SK-N-SH (cell line): ENCODE results near the gene IGDCC3.

Source experiments
- EP300 ChIP-seq, 2 experiments: IDR thresholded peaks; 2 replicates each; pipeline versions ENCODE4 v1.4.0 to v1.6.1; 2012; ENCODE audit warnings: borderline replicate concordance in 1 of 2, low read depth in 1 of 2, low read length in 1 of 2
- EZH2phosphoT487 ChIP-seq: fragments of 200-600 bp; sonication (generic); IDR thresholded peaks from 2 replicates; pipeline ENCODE4 v1.6.1; 2017; ENCODE audit warnings: low read depth, mixed run types, mild to moderate bottlenecking, antibody characterized with exemption, moderate library complexity, borderline replicate concordance
- GABPA ChIP-seq: IDR thresholded peaks from 2 replicates; pipeline ENCODE4 v1.4.0; 2012; ENCODE audit warnings: low read depth, mild to moderate bottlenecking
- POLR2AphosphoS5 ChIP-seq: IDR thresholded peaks from 2 replicates; pipeline ENCODE4 v1.6.1; 2012; ENCODE audit warnings: low read depth, low read length
- RFX5 ChIP-seq: IDR thresholded peaks from 2 replicates; pipeline ENCODE4 v1.6.1; 2012; ENCODE audit warnings: mild to moderate bottlenecking, improper control_type of control experiment, low read length
- SMC3 ChIP-seq: IDR thresholded peaks from 2 replicates; pipeline ENCODE4 v1.6.1; 2012; ENCODE audit warnings: low read depth, low read length, improper control_type of control experiment
- TAF1 ChIP-seq: IDR thresholded peaks from 2 replicates; pipeline ENCODE4 v1.6.1; 2012; ENCODE audit warnings: low read depth, mild to moderate bottlenecking, low read length, moderate library complexity, borderline replicate concordance
- YY1 ChIP-seq: IDR thresholded peaks from 2 replicates; pipeline ENCODE4 v1.4.0; 2012; ENCODE audit warnings: low read depth, mild to moderate bottlenecking
- TF ChIP-seq, protein P1 (sequence below): fragments of 150-350 bp; IDR thresholded peaks from 2 replicates; pipeline ENCODE4 v1.6.1; 2016; ENCODE audit warnings: mild to moderate bottlenecking, low read depth, low read length
- TF ChIP-seq, protein P2 (sequence below): IDR thresholded peaks from 2 replicates; pipeline ENCODE4; 2012
- TF ChIP-seq, protein P3 (sequence below): fragments of 200-600 bp; sonication (generic); IDR thresholded peaks from 2 replicates; pipeline ENCODE4 v1.6.1; 2017; ENCODE audit warnings: antibody characterized with exemption, mild to moderate bottlenecking, moderate library complexity
- TF ChIP-seq, protein P4 (sequence below): IDR thresholded peaks from 2 replicates; pipeline ENCODE4 v1.6.1; 2012; ENCODE audit warnings: mild to moderate bottlenecking, low read depth, low read length, moderate library complexity
- TF ChIP-seq, protein P5 (sequence below): IDR thresholded peaks from 2 replicates; pipeline ENCODE4 v1.4.0; 2012; ENCODE audit warnings: low read depth, borderline replicate concordance
- TF ChIP-seq, protein P6 (sequence below): fragments of 150-350 bp; IDR thresholded peaks from 2 replicates; pipeline ENCODE4 v1.6.1; 2017; ENCODE audit warnings: antibody characterized with exemption, low read length, low read depth, borderline replicate concordance

DNA sequence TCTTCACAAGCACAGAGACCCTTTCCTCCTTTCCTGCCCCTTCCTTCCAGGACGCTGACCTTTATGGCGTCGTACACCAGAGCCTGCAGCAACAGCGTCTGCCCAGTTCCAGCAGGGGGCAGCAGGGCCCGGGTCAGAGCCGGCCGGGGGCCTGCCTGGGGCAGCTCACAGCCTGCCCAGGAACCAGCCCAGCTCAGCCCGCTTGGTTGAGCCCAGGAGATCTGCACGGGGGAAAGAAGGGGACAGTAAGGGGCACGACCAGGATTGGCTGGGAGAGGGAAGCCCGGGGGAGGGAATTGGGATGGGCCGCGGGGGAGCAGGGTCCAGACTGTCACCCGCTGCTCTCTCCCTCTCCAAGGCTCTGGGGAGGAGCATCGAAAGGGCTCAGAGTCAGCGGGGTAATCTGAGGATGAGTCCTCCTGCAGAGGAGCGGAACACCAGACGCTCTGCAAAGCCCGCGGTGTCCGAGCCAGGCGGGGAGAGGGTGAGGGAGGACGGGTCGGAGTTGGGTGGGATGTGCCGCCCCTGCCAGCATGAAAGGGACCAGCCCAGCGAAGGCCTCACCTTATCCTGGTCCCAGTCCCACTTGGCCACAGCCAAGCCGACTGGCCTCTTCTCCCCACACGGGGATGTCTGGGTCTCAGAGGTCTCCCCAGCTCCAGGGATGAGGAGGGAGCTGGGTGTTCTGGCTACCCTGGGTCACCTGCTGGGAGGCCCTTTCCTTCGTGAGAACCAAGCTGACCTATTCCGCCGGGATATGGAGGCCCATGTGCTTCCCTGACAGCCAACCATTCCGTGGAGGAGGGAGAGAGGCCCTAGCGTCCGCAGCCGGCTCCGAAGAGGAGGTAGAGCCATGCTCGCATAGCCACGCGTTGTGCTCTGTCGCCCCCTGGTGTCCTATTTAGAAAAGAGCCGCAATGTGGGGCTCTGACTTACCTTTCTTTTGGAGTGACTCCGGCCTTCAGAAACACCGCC lies 7.4 kb upstream of the IGDCC3 start:
- TF ChIP-seq, protein P1, sequence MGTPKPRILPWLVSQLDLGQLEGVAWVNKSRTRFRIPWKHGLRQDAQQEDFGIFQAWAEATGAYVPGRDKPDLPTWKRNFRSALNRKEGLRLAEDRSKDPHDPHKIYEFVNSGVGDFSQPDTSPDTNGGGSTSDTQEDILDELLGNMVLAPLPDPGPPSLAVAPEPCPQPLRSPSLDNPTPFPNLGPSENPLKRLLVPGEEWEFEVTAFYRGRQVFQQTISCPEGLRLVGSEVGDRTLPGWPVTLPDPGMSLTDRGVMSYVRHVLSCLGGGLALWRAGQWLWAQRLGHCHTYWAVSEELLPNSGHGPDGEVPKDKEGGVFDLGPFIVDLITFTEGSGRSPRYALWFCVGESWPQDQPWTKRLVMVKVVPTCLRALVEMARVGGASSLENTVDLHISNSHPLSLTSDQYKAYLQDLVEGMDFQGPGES = no peak
- TF ChIP-seq POLR2AphosphoS5 (no peak), SMC3 (peak; percentile 100), RFX5 (no peak), TAF1 (no peak), EP300 (IDR thresholded peaks at IDR 0.05; ENCODE audit: borderline replicate concordance in 1 of 2, low read depth in 1 of 2, low read length in 1 of 2) (no peak), EZH2phosphoT487 (no peak), YY1 (no peak), GABPA (no peak)
- TF ChIP-seq, protein P2, sequence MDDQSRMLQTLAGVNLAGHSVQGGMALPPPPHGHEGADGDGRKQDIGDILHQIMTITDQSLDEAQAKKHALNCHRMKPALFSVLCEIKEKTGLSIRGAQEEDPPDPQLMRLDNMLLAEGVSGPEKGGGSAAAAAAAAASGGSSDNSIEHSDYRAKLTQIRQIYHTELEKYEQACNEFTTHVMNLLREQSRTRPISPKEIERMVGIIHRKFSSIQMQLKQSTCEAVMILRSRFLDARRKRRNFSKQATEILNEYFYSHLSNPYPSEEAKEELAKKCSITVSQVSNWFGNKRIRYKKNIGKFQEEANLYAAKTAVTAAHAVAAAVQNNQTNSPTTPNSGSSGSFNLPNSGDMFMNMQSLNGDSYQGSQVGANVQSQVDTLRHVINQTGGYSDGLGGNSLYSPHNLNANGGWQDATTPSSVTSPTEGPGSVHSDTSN = no peak
- TF ChIP-seq, protein P3, sequence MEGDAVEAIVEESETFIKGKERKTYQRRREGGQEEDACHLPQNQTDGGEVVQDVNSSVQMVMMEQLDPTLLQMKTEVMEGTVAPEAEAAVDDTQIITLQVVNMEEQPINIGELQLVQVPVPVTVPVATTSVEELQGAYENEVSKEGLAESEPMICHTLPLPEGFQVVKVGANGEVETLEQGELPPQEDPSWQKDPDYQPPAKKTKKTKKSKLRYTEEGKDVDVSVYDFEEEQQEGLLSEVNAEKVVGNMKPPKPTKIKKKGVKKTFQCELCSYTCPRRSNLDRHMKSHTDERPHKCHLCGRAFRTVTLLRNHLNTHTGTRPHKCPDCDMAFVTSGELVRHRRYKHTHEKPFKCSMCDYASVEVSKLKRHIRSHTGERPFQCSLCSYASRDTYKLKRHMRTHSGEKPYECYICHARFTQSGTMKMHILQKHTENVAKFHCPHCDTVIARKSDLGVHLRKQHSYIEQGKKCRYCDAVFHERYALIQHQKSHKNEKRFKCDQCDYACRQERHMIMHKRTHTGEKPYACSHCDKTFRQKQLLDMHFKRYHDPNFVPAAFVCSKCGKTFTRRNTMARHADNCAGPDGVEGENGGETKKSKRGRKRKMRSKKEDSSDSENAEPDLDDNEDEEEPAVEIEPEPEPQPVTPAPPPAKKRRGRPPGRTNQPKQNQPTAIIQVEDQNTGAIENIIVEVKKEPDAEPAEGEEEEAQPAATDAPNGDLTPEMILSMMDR = peak; percentile 83
- TF ChIP-seq, protein P4, sequence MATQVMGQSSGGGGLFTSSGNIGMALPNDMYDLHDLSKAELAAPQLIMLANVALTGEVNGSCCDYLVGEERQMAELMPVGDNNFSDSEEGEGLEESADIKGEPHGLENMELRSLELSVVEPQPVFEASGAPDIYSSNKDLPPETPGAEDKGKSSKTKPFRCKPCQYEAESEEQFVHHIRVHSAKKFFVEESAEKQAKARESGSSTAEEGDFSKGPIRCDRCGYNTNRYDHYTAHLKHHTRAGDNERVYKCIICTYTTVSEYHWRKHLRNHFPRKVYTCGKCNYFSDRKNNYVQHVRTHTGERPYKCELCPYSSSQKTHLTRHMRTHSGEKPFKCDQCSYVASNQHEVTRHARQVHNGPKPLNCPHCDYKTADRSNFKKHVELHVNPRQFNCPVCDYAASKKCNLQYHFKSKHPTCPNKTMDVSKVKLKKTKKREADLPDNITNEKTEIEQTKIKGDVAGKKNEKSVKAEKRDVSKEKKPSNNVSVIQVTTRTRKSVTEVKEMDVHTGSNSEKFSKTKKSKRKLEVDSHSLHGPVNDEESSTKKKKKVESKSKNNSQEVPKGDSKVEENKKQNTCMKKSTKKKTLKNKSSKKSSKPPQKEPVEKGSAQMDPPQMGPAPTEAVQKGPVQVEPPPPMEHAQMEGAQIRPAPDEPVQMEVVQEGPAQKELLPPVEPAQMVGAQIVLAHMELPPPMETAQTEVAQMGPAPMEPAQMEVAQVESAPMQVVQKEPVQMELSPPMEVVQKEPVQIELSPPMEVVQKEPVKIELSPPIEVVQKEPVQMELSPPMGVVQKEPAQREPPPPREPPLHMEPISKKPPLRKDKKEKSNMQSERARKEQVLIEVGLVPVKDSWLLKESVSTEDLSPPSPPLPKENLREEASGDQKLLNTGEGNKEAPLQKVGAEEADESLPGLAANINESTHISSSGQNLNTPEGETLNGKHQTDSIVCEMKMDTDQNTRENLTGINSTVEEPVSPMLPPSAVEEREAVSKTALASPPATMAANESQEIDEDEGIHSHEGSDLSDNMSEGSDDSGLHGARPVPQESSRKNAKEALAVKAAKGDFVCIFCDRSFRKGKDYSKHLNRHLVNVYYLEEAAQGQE = no peak
- TF ChIP-seq, protein P5, sequence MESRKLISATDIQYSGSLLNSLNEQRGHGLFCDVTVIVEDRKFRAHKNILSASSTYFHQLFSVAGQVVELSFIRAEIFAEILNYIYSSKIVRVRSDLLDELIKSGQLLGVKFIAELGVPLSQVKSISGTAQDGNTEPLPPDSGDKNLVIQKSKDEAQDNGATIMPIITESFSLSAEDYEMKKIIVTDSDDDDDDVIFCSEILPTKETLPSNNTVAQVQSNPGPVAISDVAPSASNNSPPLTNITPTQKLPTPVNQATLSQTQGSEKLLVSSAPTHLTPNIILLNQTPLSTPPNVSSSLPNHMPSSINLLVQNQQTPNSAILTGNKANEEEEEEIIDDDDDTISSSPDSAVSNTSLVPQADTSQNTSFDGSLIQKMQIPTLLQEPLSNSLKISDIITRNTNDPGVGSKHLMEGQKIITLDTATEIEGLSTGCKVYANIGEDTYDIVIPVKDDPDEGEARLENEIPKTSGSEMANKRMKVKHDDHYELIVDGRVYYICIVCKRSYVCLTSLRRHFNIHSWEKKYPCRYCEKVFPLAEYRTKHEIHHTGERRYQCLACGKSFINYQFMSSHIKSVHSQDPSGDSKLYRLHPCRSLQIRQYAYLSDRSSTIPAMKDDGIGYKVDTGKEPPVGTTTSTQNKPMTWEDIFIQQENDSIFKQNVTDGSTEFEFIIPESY = no peak
- TF ChIP-seq, protein P6, sequence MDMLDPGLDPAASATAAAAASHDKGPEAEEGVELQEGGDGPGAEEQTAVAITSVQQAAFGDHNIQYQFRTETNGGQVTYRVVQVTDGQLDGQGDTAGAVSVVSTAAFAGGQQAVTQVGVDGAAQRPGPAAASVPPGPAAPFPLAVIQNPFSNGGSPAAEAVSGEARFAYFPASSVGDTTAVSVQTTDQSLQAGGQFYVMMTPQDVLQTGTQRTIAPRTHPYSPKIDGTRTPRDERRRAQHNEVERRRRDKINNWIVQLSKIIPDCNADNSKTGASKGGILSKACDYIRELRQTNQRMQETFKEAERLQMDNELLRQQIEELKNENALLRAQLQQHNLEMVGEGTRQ = no peak
